Hematopoietic multipotent progenitor cell treated with erythropoietin and hydrocortisone succinate and interleukin-3 and kit ligand, for 15 days (in vitro differentiated cells): ENCODE data around the gene KIF25.
"Not testable (repeated sequence)": the region's sequence is repeated elsewhere in the genome, so short reads cannot be mapped to it uniquely, and the experiment has no call there.

ENCODE experiments used
- DNase-seq: peaks from one replicate; pipeline ENCODE4 v3.0.0-alpha.2; 2015; ENCODE audit warnings: low spot score

The KIF25 gene

GRCh38 chr6:167975458-167975857 is 22.0 kb upstream of the KIF25 start:
- no peak for DNase-seq

GRCh38 chr6:167976116-167976657 is 21.3 kb upstream of the KIF25 start:
- DNase-seq = not testable (repeated sequence)

- DNase-seq = no peak
Observed at GRCh38 chr6:167976708-167977107, 20.8 kb upstream of the KIF25 start.

GRCh38 chr6:167977717-167978467 is 19.6 kb upstream of the KIF25 start:
- no peak for DNase-seq

DNA sequence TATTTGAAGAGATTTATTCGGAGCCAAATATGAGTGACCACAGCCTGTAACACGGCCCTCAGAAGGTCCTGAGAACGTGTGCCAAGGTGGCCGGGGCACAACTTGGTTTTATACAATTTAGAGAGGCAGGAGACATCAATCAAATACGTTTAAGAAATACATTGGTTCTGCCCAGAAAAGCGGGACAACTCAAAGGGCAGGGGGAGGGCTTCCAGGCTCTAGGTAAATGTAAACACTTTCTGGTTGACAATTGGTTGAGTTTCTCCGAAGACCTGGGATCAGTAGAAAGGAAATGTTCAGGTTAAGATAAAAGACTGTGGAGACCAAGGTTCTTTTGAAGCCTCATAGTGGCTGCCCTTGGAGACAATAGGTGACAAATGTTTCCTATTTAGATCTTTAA is 18.9 kb upstream of the KIF25 start:
- no peak for DNase-seq

- DNase-seq = no peak
Observed at GRCh38 chr6:167979436-167980139, 17.9 kb upstream of the KIF25 start.

DNA sequence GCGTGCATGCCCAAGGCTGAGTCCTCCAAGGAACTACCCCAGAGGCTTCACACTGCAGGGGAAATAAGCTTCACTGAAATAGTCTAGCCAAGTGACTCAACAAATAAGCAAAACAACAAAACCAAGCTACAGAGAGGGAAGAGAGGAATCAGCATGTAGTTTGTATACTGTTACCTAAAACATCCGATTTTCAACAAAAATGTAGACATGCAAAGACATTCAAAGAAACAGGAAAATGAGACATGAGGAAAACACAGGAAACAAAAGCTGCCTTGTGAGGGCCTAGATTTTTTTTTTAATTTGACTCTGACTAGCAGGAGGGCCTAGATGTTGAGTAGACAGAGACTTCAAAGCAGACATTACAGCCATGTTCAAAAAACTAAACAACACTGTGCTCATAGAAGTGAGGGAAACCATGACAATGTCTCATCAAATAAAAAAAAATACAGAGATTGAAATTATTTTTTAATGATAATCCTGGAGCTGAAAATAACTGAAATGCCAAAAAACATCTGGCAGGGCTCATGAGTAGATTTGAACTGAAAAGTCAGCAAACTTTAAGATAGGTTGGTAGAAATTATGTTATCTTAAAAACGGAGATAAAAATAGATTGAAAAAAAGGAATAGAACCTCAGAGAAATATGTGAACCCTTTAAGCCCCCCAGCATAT is 16.4 kb upstream of the KIF25 start:
- no peak for DNase-seq

- no peak for DNase-seq
Observed at GRCh38 chr6:167981916-167982462, 15.5 kb upstream of the KIF25 start.

- DNase-seq = no peak
Observed at GRCh38 chr6:167984144-167984719, 13.2 kb upstream of the KIF25 start.

DNA sequence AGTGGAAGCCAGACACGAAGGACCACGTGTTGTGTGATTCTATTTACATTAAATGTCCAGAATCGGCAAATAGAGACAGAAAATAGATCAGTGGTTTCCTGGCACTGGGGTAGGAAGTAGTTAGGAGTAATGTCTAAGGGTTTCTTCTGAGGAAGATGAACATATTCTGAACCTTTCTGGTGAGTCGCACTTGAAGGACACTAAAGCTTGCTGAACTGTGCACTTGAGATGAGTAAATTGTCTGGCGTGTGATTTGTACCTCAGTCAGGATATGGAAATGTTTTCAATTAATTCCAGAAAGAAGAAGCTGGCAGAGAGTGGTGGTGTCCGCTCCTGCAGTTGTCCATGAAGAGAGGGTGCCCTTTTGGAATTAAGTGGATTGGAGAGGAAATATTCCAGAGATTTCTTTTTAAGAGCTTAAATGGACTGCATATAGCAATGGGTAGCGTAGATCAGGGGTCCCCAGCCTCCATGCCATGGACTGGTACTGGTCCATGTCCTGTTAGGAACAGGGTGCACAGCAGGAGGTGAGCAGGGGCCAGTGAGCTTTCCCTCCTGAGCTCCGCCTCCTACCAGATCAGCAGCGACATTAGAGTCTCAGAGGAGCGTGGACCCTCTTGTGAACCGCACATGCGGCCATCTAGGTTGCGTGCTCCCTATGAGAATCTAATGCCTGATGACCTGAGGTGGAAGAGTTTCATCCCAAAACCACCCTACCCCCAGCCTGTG is 12.4 kb upstream of the KIF25 start:
- no peak for DNase-seq

DNA sequence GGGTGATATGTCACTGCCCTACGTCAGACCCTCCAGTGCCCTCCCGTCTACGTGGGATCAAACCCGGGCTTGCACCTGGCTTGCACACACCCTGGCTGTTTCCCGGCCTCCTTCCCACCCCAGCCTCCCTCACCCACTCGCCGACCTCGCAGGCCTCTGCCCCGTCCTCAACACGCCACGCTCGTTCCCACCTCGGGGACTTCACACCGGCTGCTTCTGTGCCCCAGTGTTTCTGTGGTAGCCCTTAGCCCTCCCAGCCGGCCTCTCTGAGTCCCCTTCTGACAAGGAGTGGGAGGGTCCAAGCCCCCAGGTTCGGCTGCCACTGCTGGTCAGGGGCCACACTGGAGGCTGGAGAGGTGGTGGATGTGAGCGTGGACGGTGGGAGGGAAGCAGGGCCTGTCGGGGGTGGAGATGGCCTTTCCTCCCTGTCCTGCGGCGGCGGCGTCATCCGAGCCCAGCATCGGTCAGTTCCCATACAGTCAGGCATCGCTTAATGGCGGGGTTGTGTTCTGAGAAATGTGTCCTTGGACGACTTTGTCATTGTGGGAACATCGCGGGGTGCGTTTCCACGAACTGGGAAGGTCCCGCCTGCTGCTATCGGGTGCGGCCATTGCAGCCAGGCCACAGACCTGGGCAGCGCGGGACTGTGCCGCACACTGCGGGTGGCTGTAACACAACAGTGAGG is 11.4 kb upstream of the KIF25 start:
- DNase-seq = no peak

DNA sequence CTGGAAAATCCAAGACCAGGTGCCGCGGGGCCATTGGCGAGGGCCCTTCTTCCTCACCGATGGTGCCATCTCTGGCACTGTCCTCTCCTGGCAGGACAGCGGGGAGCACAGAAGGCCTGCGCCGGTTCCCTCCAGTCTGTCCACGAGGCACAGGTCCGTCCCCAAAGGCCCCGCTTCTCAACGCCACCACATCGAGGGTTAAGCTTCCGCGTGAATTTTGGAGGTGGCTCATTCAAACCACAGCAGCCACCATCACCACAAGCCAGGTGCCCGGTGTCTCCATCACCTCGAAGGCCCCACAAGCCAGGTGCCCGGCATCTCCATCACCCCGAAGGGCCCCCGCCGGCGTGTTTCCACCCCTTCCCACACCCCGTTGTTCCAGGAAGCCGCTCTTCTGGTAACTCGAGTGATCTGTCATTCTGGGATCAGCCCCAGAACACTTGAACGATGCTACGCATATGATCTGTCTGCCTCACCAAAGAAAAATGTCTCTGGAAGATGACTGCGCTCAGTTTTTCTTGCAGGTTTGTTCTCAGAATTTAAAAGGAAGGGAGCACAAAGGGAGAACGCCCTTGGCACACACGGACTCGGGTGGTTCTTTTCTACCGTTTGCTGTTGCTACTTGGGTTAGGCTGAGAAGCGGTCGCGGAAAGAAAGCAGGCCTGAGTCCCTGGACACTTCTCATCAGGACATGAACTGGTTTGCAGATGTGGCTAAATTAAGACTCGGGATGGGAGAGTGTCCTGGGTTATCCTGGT is 9.9 kb upstream of the KIF25 start:
- no peak for DNase-seq

DNA sequence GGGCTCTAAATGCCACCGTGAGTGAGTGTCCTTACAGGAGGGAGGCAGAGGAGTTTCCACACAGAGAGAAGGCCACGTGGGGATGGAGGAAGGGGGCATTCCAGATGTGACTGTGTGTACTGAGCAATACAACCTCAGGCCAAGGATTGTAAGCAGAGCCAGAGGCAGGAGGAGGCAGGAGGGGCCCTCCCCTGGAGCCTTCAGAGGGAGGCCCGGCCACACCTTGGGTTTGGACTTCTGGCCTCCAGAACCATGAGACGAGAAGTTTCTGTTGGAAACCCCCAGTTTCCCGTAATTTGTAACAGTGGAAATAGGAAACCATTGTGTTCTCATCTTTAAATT is 9.3 kb upstream of the KIF25 start:
- DNase-seq = no peak

- DNase-seq = no peak
Observed at GRCh38 chr6:167988945-167989841, 8.3 kb upstream of the KIF25 start.

DNA sequence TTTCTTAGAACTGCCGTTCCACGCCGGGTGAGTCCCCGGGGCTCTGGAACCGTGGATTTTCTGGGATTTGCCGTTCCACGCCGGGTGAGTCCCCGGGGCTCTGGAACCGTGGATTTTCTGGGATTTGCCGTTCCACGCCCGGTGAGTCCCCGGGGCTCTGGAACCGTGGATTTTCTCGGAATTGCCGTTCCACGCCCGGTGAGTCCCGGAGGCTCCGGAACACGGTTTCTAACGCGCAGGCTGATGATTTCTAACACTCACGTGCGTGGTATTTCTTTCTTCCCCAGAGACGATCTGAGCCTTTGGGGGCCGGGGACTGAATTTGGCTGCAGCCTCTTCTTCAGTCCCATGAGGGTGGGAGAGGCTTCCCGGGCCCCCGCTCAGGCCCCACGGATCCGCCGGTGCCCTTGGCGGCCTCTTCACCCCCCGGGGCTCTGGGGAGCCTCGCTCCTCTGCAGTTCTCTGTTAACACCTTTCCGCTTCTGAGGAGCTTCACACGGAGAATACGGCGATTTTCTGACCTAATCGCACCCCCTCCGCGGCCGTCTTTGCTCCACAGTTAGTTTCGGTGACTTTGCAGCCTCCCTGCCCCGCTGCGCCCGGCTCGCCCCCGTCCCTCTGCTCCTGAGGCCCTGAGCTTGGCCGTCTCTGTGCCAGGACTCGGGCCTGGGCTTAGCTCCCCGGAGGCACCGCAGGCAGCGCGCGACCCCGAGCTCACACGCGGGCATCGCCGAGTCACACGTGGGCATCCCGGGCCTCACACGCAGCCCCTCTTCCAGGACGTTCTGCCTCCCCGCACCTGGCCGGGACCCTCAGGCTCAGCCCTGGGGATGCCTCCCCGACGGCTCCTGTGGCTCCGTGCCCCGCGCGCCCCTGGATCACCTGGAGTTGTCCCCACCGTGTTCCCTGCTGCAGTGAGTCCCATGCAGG is 7.2 kb upstream of the KIF25 start:
- DNase-seq = no peak

- no peak for DNase-seq
Observed at GRCh38 chr6:167993169-167993568, 4.3 kb upstream of the KIF25 start.

DNA sequence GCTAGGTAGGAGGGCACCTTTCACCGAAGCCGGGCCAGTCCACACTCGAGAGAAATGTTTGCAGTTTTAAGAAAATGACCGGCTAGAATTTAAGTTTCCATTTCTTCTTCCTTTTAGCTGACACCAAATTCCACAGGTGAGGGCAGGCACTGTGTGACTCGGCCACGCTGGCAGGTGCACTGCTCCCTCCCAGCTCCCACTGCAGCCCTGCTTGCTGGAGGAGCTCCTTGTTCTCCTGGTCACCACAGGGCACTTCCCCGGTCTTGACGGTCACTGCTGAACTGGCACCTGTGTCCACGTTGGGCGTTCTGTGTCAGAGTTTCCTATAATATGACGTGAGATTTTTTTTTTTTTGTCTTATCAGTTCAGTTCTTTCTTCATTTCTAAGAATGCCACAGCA is 3.6 kb upstream of the KIF25 start:
- DNase-seq = no peak

DNA sequence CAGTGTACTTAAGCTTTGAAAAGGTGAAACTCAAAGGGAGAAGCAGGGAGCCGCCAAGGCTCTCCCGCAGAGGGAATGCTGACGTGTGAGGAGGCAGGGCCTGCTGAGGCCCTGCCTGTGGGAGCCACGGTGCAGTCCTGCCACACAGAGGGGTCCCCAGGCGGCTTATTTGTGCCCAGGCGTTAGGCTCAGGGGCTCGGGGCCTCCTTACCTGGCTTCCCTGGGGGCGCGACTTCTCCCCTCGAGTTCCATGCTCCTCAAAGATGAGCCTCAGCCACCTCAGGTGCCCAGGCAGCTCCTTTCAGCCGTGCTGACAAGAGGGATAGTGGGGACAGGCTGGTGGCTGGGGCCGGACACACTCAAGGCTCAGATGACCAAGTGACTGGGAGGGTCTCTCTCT is 2.2 kb upstream of the KIF25 start:
- DNase-seq = no peak
